Measurements from ENCODE around the gene NT5C2. TPM values are rescaled to one million over a fixed set of nuclear protein-coding genes. Genes with fewer than 3 reads are reported as not detected.

The NT5C2 gene
- total and polyA plus RNA-seq, 2 of the 4 experiments (the other 2 are of a cell fraction) = 60.0 to 65.1 TPM

DNA sequence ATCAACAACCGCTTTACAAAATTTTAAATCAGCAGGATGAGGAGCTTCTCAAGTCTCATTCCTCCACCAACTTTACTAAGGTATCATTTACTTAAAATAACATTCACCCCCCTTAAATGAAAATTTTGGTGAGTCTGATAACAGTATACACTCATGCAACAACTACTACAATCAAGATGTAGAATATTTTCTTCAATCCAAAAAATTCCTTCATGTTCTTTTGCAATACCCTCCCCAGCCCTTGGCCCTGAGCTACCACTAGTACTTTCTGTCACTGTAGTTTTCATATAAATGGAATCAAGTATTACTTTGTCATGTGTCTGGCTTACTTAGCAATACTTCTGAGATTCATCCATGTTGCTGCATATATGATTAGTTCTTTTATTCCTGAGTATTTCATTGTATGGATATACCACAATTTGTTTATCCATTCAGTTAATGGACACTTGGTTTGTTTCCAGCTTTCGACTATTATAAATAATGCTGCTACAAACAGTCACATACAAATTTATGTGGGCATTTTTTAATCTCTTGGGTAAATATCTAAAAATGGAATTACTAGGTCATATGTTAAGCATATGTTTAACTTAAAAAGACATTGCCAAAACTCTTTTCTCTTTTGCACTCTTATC lies 43.0 kb downstream of the NT5C2 start:
- Histone ChIP-seq H3K56ac (ENCODE audit: extremely low read depth, insufficient read depth, low read length) (no peak overlapping the region), H4K8ac (ENCODE audit: low read depth in 2 of 2, low read length in 2 of 2) (no peak overlapping the region), H3K36me3 (ENCODE audit: control insufficient read depth, insufficient read depth, low read length) (peaks cover 4% of the 10 kb centered on the region), H3K9ac (ENCODE audit: low read depth, low read length) (no peak overlapping the region), H3K4me2 (ENCODE audit: low read depth, low read length) (no peak overlapping the region), H2AFZ (replicated peaks; ENCODE audit: low read length, poor library complexity) (no peak overlapping the region), H2BK5ac (ENCODE audit: low read depth, low read length, poor library complexity, severe bottlenecking) (no peak overlapping the region), H3K27me3 (ENCODE audit: control insufficient read depth, insufficient read depth, low read length) (no peaks in the 10 kb centered on the region), H3K4ac (ENCODE audit: low read depth, low read length) (no peak overlapping the region), H4K91ac (ENCODE audit: insufficient read depth, low read depth, low read length) (no peak overlapping the region), H3K9me3 (ENCODE audit: control insufficient read depth, insufficient read depth, low read length) (no peaks in the 10 kb centered on the region), H2BK120ac (ENCODE audit: low read depth, low read length) (no peak overlapping the region), H2AK9ac (replicated peaks; ENCODE audit: low read depth, low read length, poor library complexity) (no peak overlapping the region), H3K27ac (ENCODE audit: insufficient read depth, low read length) (no peak overlapping the region), H2BK20ac (ENCODE audit: low read depth, low read length) (no peak overlapping the region), H4K20me1 (ENCODE audit: insufficient read depth, low read length) (peaks cover 3% of the 10 kb centered on the region; the same call in 1 of the 2 replicates), H3K9me1 (ENCODE audit: insufficient read depth, low read length) (peaks cover 2% of the 10 kb centered on the region), H3K79me1 (ENCODE audit: low read depth in 1 of 2, low read length in 2 of 2) (peaks cover 0 to 43% of the 10 kb centered on the region in 2 experiments; a peak in 3 of 4 replicates), H3K14ac (replicated peaks; ENCODE audit: low read depth, low read length) (no peak overlapping the region), H3K18ac (ENCODE audit: low read depth, low read length) (no peak overlapping the region), H3K4me3 (ENCODE audit: insufficient read depth, low read depth, low read length) (no peak overlapping the region), H4K5ac (ENCODE audit: low read depth, low read length) (no peak overlapping the region), H3K23ac (ENCODE audit: low read depth, low read length) (no peak overlapping the region), H2AK5ac (ENCODE audit: low read depth, low read length) (no peak overlapping the region), H3K4me1 (ENCODE audit: control insufficient read depth, insufficient read depth, low read length) (peaks cover 15% of the 10 kb centered on the region), H2BK15ac (ENCODE audit: low read depth, low read length) (no peak overlapping the region)
- DNase-seq (no peak), ATAC-seq (ENCODE audit: low read depth) (no peak)
- BruUV-seq (replicated peaks) = no TSS peak
- ChIA-PET CTCF (interaction anchor here (1.1 kb wide), 1 partner anchor 94 kb away, joined by 3 read pairs; no protein-coding TSS in a partner anchor), POLR2A (ENCODE audit: unreplicated experiment) (no interaction called here)
- dilution Hi-C loops (cut with HindIII; ENCODE audit: low sequenced_read_pairs, unreplicated experiment) = no loop called here
- in situ Hi-C loops (cut with MboI; ENCODE audit: low sequenced_read_pairs) = no loop called here
- no peak for TF ChIP-seq RAD21 (IDR thresholded peaks at IDR 0.05; ENCODE audit: low read length)
- 0 out of 2 replicates have a peak, but pooled peaks have one; percentile 6 for TF ChIP-seq CEBPB (IDR thresholded peaks at IDR 0.05; ENCODE audit: low read depth, low read length)
- no CpG with 5 or more reads among the region's 2 CpGs for WGBS, 2 experiments (ENCODE audit: extremely low coverage in 2 of 2, insufficient read length in 1 of 2)
- intact Hi-C loops (cut with micrococcal nuclease) = loop anchor here (5.0 kb wide), 1 partner anchor 38 kb away; no protein-coding TSS in a partner anchor

All from IMR-90 (cell line).